ENCODE results near the gene ZMIZ1. TPM values are rescaled to one million over a fixed set of nuclear protein-coding genes. Genes with fewer than 3 reads are reported as not detected.

ZMIZ1 gene
- total RNA-seq, 4 donors from 2014 or later, result 22.7 to 37.5 (median 31.7) TPM

- in situ Hi-C loops (cut with MboI; ENCODE audit: low sequenced_read_pairs in 4 of 4), result loop anchor here (25.0 kb wide), 4 partner anchors 216 to 1141 kb away; partner anchors contain the start of genes POLR3A (in 1 of the 4) and RPS24 (in 1 of the 4)
- H3K4me1 ChIP-seq, result peaks cover 47 to 52% of the 10 kb centered on the region in 2 donors
Observed at GRCh38 chr10:79178614-79179163, 109.9 kb downstream of the ZMIZ1 start.

GRCh38 chr10:79179164-79179956 lies 110.6 kb downstream of the ZMIZ1 start:
- no peak overlapping the region for H3K27ac ChIP-seq
- peaks cover 54 to 55% of the 10 kb centered on the region in 2 donors for H3K4me1 ChIP-seq
- ATAC-seq (no peak), DNase-seq (no peak)
- H3K27me3 ChIP-seq, result no peaks in the 10 kb centered on the region
- no peaks in the 10 kb centered on the region for H3K36me3 ChIP-seq
- TF ChIP-seq POLR2A (IDR thresholded peaks at IDR 0.05) (no peak), CTCF (IDR thresholded peaks at IDR 0.05 in 4 of 5, conservative IDR thresholded peaks at IDR 0.05 in 1 of 5) (no peak)
- no peak overlapping the region for H3K4me3 ChIP-seq
- in situ Hi-C loops (cut with MboI; ENCODE audit: low sequenced_read_pairs in 4 of 4) (loop anchor here (25.0 kb wide), 4 partner anchors 217 to 1142 kb away; partner anchors contain the start of genes POLR3A (in 1 of the 4) and RPS24 (in 1 of the 4)), intact Hi-C loops (cut with DNase I; ENCODE audit: low total_unique reads) (no loop called here)
- H3K9me3 ChIP-seq, result no peaks in the 10 kb centered on the region

More at GRCh38 chr10:79178614-79179163, 109.9 kb downstream of the ZMIZ1 start:
- H3K27ac ChIP-seq, result peak overlapping the region in 2 of 4 donors; percentile 20 to 32
- no peak overlapping the region for H3K4me3 ChIP-seq
- no peaks in the 10 kb centered on the region for H3K27me3 ChIP-seq
- TF ChIP-seq CTCF (IDR thresholded peaks at IDR 0.05 in 4 of 5, conservative IDR thresholded peaks at IDR 0.05 in 1 of 5) (no peak), POLR2A (IDR thresholded peaks at IDR 0.05) (no peak)
- no peak for ATAC-seq
- intact Hi-C loops (cut with DNase I; ENCODE audit: low total_unique reads), result no loop called here
- no peaks in the 10 kb centered on the region for H3K9me3 ChIP-seq
- H3K36me3 ChIP-seq, result no peaks in the 10 kb centered on the region
- DNase-seq, result no peak

GRCh38 chr10:79179957-79180309 lies 111.2 kb downstream of the ZMIZ1 start:
- ATAC-seq (no peak), DNase-seq (no peak)
- intact Hi-C loops (cut with DNase I; ENCODE audit: low total_unique reads), result no loop called here
- Histone ChIP-seq H3K4me1 (peaks cover 57 to 60% of the 10 kb centered on the region in 2 donors), H3K27ac (no peak overlapping the region), H3K36me3 (no peaks in the 10 kb centered on the region), H3K4me3 (no peak overlapping the region), H3K9me3 (no peaks in the 10 kb centered on the region), H3K27me3 (no peaks in the 10 kb centered on the region)
- in situ Hi-C loops (cut with MboI; ENCODE audit: low sequenced_read_pairs in 4 of 4), result loop anchor here (25.0 kb wide), 4 partner anchors 218 to 1143 kb away; partner anchors contain the start of genes POLR3A (in 1 of the 4) and RPS24 (in 1 of the 4)
- TF ChIP-seq CTCF (IDR thresholded peaks at IDR 0.05 in 4 of 5, conservative IDR thresholded peaks at IDR 0.05 in 1 of 5), result no peak
- no peak for TF ChIP-seq POLR2A (IDR thresholded peaks at IDR 0.05)

- no peaks in the 10 kb centered on the region for H3K27me3 ChIP-seq
- peaks cover 58 to 65% of the 10 kb centered on the region in 2 donors for H3K4me1 ChIP-seq
- ATAC-seq, result no peak
- in situ Hi-C loops (cut with MboI; ENCODE audit: low sequenced_read_pairs in 4 of 4), result loop anchor here (25.0 kb wide), 4 partner anchors 218 to 1143 kb away; partner anchors contain the start of genes POLR3A (in 1 of the 4) and RPS24 (in 1 of the 4)
- H3K36me3 ChIP-seq, result no peaks in the 10 kb centered on the region
- no peaks in the 10 kb centered on the region for H3K9me3 ChIP-seq
- no peak for DNase-seq
- TF ChIP-seq POLR2A (IDR thresholded peaks at IDR 0.05), result no peak
- TF ChIP-seq CTCF (IDR thresholded peaks at IDR 0.05 in 4 of 5, conservative IDR thresholded peaks at IDR 0.05 in 1 of 5), result no peak
- intact Hi-C loops (cut with DNase I; ENCODE audit: low total_unique reads), result no loop called here
- H3K27ac ChIP-seq, result peak overlapping the region in 1 of 4 donors; percentile 31
- H3K4me3 ChIP-seq, result no peak overlapping the region
Observed at GRCh38 chr10:79180414-79181221, 111.9 kb downstream of the ZMIZ1 start.

All from gastrocnemius medialis (tissue), 4 donors.